ENCODE measurements around the gene ATP8B4. TPM values are rescaled to one million over a fixed set of nuclear protein-coding genes. Genes with fewer than 3 reads are reported as not detected.

The ATP8B4 gene
- total RNA-seq, 1 experiment from 2014 or later = 0.20 TPM

GRCh38 chr15:50059203-50059772, 59.7 kb downstream of the ATP8B4 start:
- intact Hi-C loops (cut with micrococcal nuclease; ENCODE audit: unreplicated experiment) = no loop called here
- Histone ChIP-seq H3K27me3 (ENCODE audit: insufficient read depth, low read depth) (no peaks in the 10 kb centered on the region), H3K4me1 (replicated peaks; ENCODE audit: insufficient read depth) (no peaks in the 10 kb centered on the region), H3K79me2 (ENCODE audit: low read depth) (no peaks in the 10 kb centered on the region), H4K20me1 (ENCODE audit: insufficient read depth) (no peaks in the 10 kb centered on the region), H3K36me3 (ENCODE audit: low read depth) (no peaks in the 10 kb centered on the region), H3K4me2 (no peak overlapping the region), H3F3A (ENCODE audit: insufficient read depth, low read depth) (no peaks in the 10 kb centered on the region), H3K9me3 (ENCODE audit: insufficient read depth, low read depth) (no peaks in the 10 kb centered on the region), H3K27ac (no peak overlapping the region), H2AFZ (no peak overlapping the region), H3K4me3 (no peak overlapping the region), H3K9me2 (ENCODE audit: insufficient read depth) (no peaks in the 10 kb centered on the region)
- CTCF ChIA-PET = no interaction called here
- POLR2A ChIA-PET (ENCODE audit: unreplicated experiment) = no interaction called here
- DNase-seq = no peak
- no peak for TF ChIP-seq EZH2 (IDR thresholded peaks at IDR 0.05; ENCODE audit: low read depth)
- TF ChIP-seq, protein P1, sequence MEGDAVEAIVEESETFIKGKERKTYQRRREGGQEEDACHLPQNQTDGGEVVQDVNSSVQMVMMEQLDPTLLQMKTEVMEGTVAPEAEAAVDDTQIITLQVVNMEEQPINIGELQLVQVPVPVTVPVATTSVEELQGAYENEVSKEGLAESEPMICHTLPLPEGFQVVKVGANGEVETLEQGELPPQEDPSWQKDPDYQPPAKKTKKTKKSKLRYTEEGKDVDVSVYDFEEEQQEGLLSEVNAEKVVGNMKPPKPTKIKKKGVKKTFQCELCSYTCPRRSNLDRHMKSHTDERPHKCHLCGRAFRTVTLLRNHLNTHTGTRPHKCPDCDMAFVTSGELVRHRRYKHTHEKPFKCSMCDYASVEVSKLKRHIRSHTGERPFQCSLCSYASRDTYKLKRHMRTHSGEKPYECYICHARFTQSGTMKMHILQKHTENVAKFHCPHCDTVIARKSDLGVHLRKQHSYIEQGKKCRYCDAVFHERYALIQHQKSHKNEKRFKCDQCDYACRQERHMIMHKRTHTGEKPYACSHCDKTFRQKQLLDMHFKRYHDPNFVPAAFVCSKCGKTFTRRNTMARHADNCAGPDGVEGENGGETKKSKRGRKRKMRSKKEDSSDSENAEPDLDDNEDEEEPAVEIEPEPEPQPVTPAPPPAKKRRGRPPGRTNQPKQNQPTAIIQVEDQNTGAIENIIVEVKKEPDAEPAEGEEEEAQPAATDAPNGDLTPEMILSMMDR (conservative IDR thresholded peaks at IDR 0.05) = no peak
- no TSS peak for BruUV-seq (replicated peaks)

DNA sequence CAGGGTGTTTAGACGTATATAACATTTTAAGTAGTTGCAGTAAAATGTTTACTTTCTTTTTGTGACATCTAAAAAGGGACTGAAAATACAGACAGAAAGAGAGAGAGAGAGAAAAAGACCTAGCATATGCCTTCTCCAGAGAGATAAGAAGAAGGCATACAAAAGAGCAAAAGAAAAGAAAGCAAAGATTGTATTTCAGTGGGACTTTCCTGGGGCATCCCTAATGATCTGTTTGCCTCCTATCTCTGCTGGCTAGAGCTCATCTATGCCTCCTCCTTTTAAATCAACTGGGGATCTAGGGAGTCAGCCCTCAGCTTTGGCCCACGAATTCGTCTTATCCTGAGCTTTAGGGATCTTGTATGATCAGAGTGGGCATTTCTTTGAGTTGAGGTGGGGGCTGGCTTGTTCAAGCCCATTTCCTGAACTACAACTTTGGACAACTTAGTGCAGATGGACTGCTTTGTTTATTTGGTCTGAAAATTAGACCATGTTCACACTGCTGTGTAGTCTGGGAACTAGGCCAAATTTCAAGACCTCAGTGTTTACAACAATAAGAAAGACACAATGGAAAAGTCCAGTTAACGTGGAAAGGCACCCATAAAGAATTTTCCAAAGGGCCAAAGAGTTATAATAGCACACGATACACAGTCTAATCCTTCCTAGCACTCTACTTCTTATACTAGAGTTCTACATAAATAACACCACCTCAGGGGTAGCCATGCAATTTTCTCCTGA, 61.0 kb downstream of the ATP8B4 start:
- ChIA-PET CTCF (no interaction called here), POLR2A (ENCODE audit: unreplicated experiment) (no interaction called here)
- no peak overlapping the region for H3K4me3 ChIP-seq
- H3K4me1 ChIP-seq (replicated peaks; ENCODE audit: insufficient read depth) = no peaks in the 10 kb centered on the region
- TF ChIP-seq, protein P1 (conservative IDR thresholded peaks at IDR 0.05) = no peak
- no peak for TF ChIP-seq EZH2 (IDR thresholded peaks at IDR 0.05; ENCODE audit: low read depth)
- H3K9me2 ChIP-seq (ENCODE audit: insufficient read depth) = no peaks in the 10 kb centered on the region
- no peaks in the 10 kb centered on the region for H3K9me3 ChIP-seq (ENCODE audit: insufficient read depth, low read depth)
- no peak overlapping the region for H3K4me2 ChIP-seq
- no peaks in the 10 kb centered on the region for H3K36me3 ChIP-seq (ENCODE audit: low read depth)
- no peaks in the 10 kb centered on the region for H4K20me1 ChIP-seq (ENCODE audit: insufficient read depth)
- no peaks in the 10 kb centered on the region for H3K79me2 ChIP-seq (ENCODE audit: low read depth)
- H2AFZ ChIP-seq = no peak overlapping the region
- no peak overlapping the region for H3K27ac ChIP-seq
- DNase-seq = no peak
- no peaks in the 10 kb centered on the region for H3K27me3 ChIP-seq (ENCODE audit: insufficient read depth, low read depth)
- no TSS peak for BruUV-seq (replicated peaks)
- no peaks in the 10 kb centered on the region for H3F3A ChIP-seq (ENCODE audit: insufficient read depth, low read depth)
- intact Hi-C loops (cut with micrococcal nuclease; ENCODE audit: unreplicated experiment) = no loop called here

DNA sequence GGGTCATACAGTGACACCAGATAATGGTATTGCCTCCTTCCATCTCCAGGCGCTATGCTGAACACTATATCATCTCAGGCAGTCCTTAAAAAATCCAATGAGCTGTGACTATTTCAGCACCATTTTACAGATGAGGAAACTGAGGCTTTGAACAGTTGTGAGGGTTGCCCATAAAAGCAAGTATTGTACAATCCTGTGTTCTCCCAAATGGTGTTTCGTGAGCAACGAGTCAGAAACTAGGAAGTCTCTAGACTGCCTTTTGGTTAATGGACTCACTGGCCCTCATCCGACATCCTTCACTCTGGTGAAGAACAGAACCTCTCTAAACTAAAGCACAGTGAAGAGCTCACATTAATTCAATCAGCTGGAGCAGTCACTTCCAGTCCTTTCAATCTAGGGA, 61.8 kb downstream of the ATP8B4 start:
- H3K27ac ChIP-seq = no peak overlapping the region
- BruUV-seq (replicated peaks) = no TSS peak
- no peaks in the 10 kb centered on the region for H3F3A ChIP-seq (ENCODE audit: insufficient read depth, low read depth)
- H2AFZ ChIP-seq = no peak overlapping the region
- H3K9me3 ChIP-seq (ENCODE audit: insufficient read depth, low read depth) = no peaks in the 10 kb centered on the region
- no peak overlapping the region for H3K4me3 ChIP-seq
- no peaks in the 10 kb centered on the region for H3K27me3 ChIP-seq (ENCODE audit: insufficient read depth, low read depth)
- H3K36me3 ChIP-seq (ENCODE audit: low read depth) = no peaks in the 10 kb centered on the region
- POLR2A ChIA-PET (ENCODE audit: unreplicated experiment) = no interaction called here
- no peak for DNase-seq
- CTCF ChIA-PET = interaction anchor here (0.5 kb wide), 1 partner anchor 850 kb away, joined by 5 read pairs; no protein-coding TSS in a partner anchor
- H3K4me1 ChIP-seq (replicated peaks; ENCODE audit: insufficient read depth) = no peaks in the 10 kb centered on the region
- intact Hi-C loops (cut with micrococcal nuclease; ENCODE audit: unreplicated experiment) = no loop called here
- no peaks in the 10 kb centered on the region for H3K79me2 ChIP-seq (ENCODE audit: low read depth)
- TF ChIP-seq EZH2 (IDR thresholded peaks at IDR 0.05; ENCODE audit: low read depth) = no peak
- TF ChIP-seq, protein P1 (conservative IDR thresholded peaks at IDR 0.05) = no peak
- H3K9me2 ChIP-seq (ENCODE audit: insufficient read depth) = no peaks in the 10 kb centered on the region
- H4K20me1 ChIP-seq (ENCODE audit: insufficient read depth) = no peaks in the 10 kb centered on the region
- H3K4me2 ChIP-seq = no peak overlapping the region
